Activated CD4-positive, alpha-beta T cell treated with anti-CD3 and anti-CD28 coated beads, Interleukin-2, amount 10 ng/mL, durations not matched to agents 24 days and 14 days (primary cell): ENCODE data around the gene DPP9. TPM values are rescaled to one million over a fixed set of nuclear protein-coding genes. Genes with fewer than 3 reads are reported as not detected.
"Not testable (repeated sequence)": the region's sequence is repeated elsewhere in the genome, so short reads cannot be mapped to it uniquely, and the experiment has no call there.

Experiments used
- DNase-seq: peaks from one replicate; pipeline ENCODE4 v3.0.0; 2022
- H3K27ac Mint-ChIP-seq: one replicate; pipeline ENCODE4 v1.8.0; 2022; ENCODE audit warnings: mild to moderate bottlenecking, mixed read lengths
- H3K27me3 Mint-ChIP-seq: one replicate; pipeline ENCODE4 v1.8.0; 2022; ENCODE audit warnings: mixed read lengths
- H3K36me3 Mint-ChIP-seq: one replicate; pipeline ENCODE4 v1.8.0; 2022; ENCODE audit warnings: low read depth, mild to moderate bottlenecking, mixed read lengths
- H3K4me1 Mint-ChIP-seq: one replicate; pipeline ENCODE4 v1.8.0; 2021; ENCODE audit warnings: mixed read lengths
- H3K4me3 Mint-ChIP-seq: one replicate; pipeline ENCODE4 v1.8.0; 2022; ENCODE audit warnings: mild to moderate bottlenecking, moderate library complexity, mixed read lengths
- H3K9me3 Mint-ChIP-seq: one replicate; pipeline ENCODE4 v1.8.0; 2021; ENCODE audit warnings: mixed read lengths
- intact Hi-C: fragments of 100-400 bp; cut with micrococcal nuclease; formaldehyde crosslinking; loops from one replicate; pipeline ENCODE4 v1.15.1; 2023
- total RNA-seq: library from RNA; stranded (reverse); gene quantifications from 2 replicates; pipeline ENCODE4 v1.2.3, GENCODE V29; 2022

Gene DPP9
- total RNA-seq, 1 donor from 2014 or later: 95.9 TPM

GRCh38 chr19:4722671-4723594 lies 709 bp downstream of the DPP9 start:
- Mint-ChIP-seq H3K9me3 (peaks cover 5% of the 10 kb centered on the region), H3K36me3 (peaks cover 23% of the 10 kb centered on the region), H3K27ac (peak overlapping the region; percentile 92), H3K4me1 (peaks cover 30% of the 10 kb centered on the region), H3K4me3 (peak overlapping the region; percentile 97), H3K27me3 (peaks cover 7% of the 10 kb centered on the region)
- DNase-seq: peak; percentile 82
- intact Hi-C loops: loop anchor here (5.0 to 10.0 kb wide), 3 partner anchors 189 to 962 kb away; partner anchors contain the start of genes HSD11B1L, MICOS13 and MPND

- Mint-ChIP-seq H3K4me1 (peaks cover 30% of the 10 kb centered on the region), H3K27ac (no peak overlapping the region), H3K36me3 (peaks cover 28% of the 10 kb centered on the region), H3K4me3 (peak overlapping the region; percentile 97), H3K9me3 (peaks cover 5% of the 10 kb centered on the region), H3K27me3 (peaks cover 7% of the 10 kb centered on the region)
- DNase-seq: no peak
- intact Hi-C loops: loop anchor here (5.0 to 10.0 kb wide), 3 partner anchors 191 to 964 kb away; partner anchors contain the start of genes HSD11B1L, MICOS13 and MPND
Observed at GRCh38 chr19:4721196-4721595, 2.4 kb downstream of the DPP9 start.

GRCh38 chr19:4720037-4720700 lies 3.5 kb downstream of the DPP9 start:
- no peak overlapping the region for H3K4me3 Mint-ChIP-seq

GRCh38 chr19:4719499-4719866 lies 4.2 kb downstream of the DPP9 start:
- Mint-ChIP-seq H3K27me3 (peaks cover 5% of the 10 kb centered on the region), H3K27ac (no peak overlapping the region), H3K4me1 (peaks cover 18% of the 10 kb centered on the region), H3K4me3 (no peak overlapping the region), H3K9me3 (peaks cover 1% of the 10 kb centered on the region), H3K36me3 (peaks cover 36% of the 10 kb centered on the region)
- intact Hi-C loops: no loop called here
- no peak for DNase-seq

More at GRCh38 chr19:4720037-4720700, 3.5 kb downstream of the DPP9 start:
- H3K4me1 Mint-ChIP-seq: peaks cover 25% of the 10 kb centered on the region
- no peak for DNase-seq
- H3K27me3 Mint-ChIP-seq: peaks cover 7% of the 10 kb centered on the region
- peaks cover 5% of the 10 kb centered on the region for H3K9me3 Mint-ChIP-seq
- peaks cover 34% of the 10 kb centered on the region for H3K36me3 Mint-ChIP-seq
- H3K27ac Mint-ChIP-seq: no peak overlapping the region
- intact Hi-C loops: loop anchor here (5.0 to 10.0 kb wide), 3 partner anchors 192 to 965 kb away; partner anchors contain the start of genes HSD11B1L, MICOS13 and MPND

- H3K36me3 Mint-ChIP-seq: peaks cover 39% of the 10 kb centered on the region
Observed at GRCh38 chr19:4717966-4718701, 5.5 kb downstream of the DPP9 start.

GRCh38 chr19:4717191-4717965 lies 6.3 kb downstream of the DPP9 start:
- H3K27me3 Mint-ChIP-seq: no peaks in the 10 kb centered on the region
- no peak for DNase-seq
- H3K4me3 Mint-ChIP-seq: no peak overlapping the region
- peaks cover 37% of the 10 kb centered on the region for H3K36me3 Mint-ChIP-seq
- no peaks in the 10 kb centered on the region for H3K9me3 Mint-ChIP-seq
- intact Hi-C loops: no loop called here
- no peak overlapping the region for H3K27ac Mint-ChIP-seq
- H3K4me1 Mint-ChIP-seq: peaks cover 8% of the 10 kb centered on the region

More at GRCh38 chr19:4717966-4718701, 5.5 kb downstream of the DPP9 start:
- Mint-ChIP-seq H3K4me3 (no peak overlapping the region), H3K9me3 (no peaks in the 10 kb centered on the region), H3K27ac (no peak overlapping the region), H3K27me3 (no peaks in the 10 kb centered on the region), H3K4me1 (peaks cover 11% of the 10 kb centered on the region)
- DNase-seq: no peak
- intact Hi-C loops: no loop called here

GRCh38 chr19:4715529-4716221 lies 8.0 kb downstream of the DPP9 start:
- Mint-ChIP-seq H3K4me3 (no peak overlapping the region), H3K27ac (no peak overlapping the region), H3K9me3 (no peaks in the 10 kb centered on the region), H3K4me1 (peaks cover 3% of the 10 kb centered on the region), H3K36me3 (peaks cover 43% of the 10 kb centered on the region), H3K27me3 (no peaks in the 10 kb centered on the region)
- intact Hi-C loops: no loop called here
- no peak for DNase-seq

- H3K4me3 Mint-ChIP-seq, H3K9me3 Mint-ChIP-seq, H3K27ac Mint-ChIP-seq, DNase-seq, intact Hi-C loops, H3K27me3 Mint-ChIP-seq, H3K4me1 Mint-ChIP-seq: not testable (repeated sequence)
- H3K36me3 Mint-ChIP-seq: peaks cover 44% of the 10 kb centered on the region
Observed at GRCh38 chr19:4715178-4715528, 8.5 kb downstream of the DPP9 start.

- Mint-ChIP-seq H3K27ac (no peak overlapping the region), H3K4me3 (no peak overlapping the region), H3K36me3 (peaks cover 46% of the 10 kb centered on the region), H3K9me3 (no peaks in the 10 kb centered on the region), H3K27me3 (no peaks in the 10 kb centered on the region), H3K4me1 (peaks cover 5% of the 10 kb centered on the region)
- intact Hi-C loops: no loop called here
- no peak for DNase-seq
Observed at GRCh38 chr19:4714016-4714415, 9.6 kb downstream of the DPP9 start.

- DNase-seq: no peak
- peaks cover 44% of the 10 kb centered on the region for H3K36me3 Mint-ChIP-seq
- H3K27ac Mint-ChIP-seq: no peak overlapping the region
- H3K9me3 Mint-ChIP-seq: no peaks in the 10 kb centered on the region
- intact Hi-C loops: no loop called here
- H3K27me3 Mint-ChIP-seq: no peaks in the 10 kb centered on the region
- H3K4me3 Mint-ChIP-seq: no peak overlapping the region
- peaks cover 6% of the 10 kb centered on the region for H3K4me1 Mint-ChIP-seq
Observed at GRCh38 chr19:4713384-4713951, 10.2 kb downstream of the DPP9 start.

- H3K27me3 Mint-ChIP-seq: no peaks in the 10 kb centered on the region
- peaks cover 42% of the 10 kb centered on the region for H3K36me3 Mint-ChIP-seq
- H3K9me3 Mint-ChIP-seq: no peaks in the 10 kb centered on the region
- H3K4me1 Mint-ChIP-seq: peaks cover 7% of the 10 kb centered on the region
- no peak for DNase-seq
- no peak overlapping the region for H3K4me3 Mint-ChIP-seq
- intact Hi-C loops: no loop called here
- no peak overlapping the region for H3K27ac Mint-ChIP-seq
Observed at GRCh38 chr19:4712771-4713170, 10.9 kb downstream of the DPP9 start.

GRCh38 chr19:4711211-4711610 lies 12.4 kb downstream of the DPP9 start:
- no peak overlapping the region for H3K27ac Mint-ChIP-seq
- H3K4me1 Mint-ChIP-seq: peaks cover 7% of the 10 kb centered on the region
- no peak overlapping the region for H3K4me3 Mint-ChIP-seq
- H3K9me3 Mint-ChIP-seq: no peaks in the 10 kb centered on the region
- intact Hi-C loops: no loop called here
- no peak for DNase-seq
- H3K36me3 Mint-ChIP-seq: peaks cover 38% of the 10 kb centered on the region
- no peaks in the 10 kb centered on the region for H3K27me3 Mint-ChIP-seq
